AG04450 (cell line): ENCODE results near the gene TCF20. TPM values are rescaled to one million over a fixed set of nuclear protein-coding genes. Genes with fewer than 3 reads are reported as not detected.
A peak's percentile ranks its signal among the peaks of the same experiment; 100 is the strongest.

Source experiments
- CTCF ChIA-PET: fragments of 300-600, 350-600 bp; formaldehyde crosslinking; extraction: SDS; loops from one replicate; lab custom pipeline; 2022; ENCODE audit warnings: antibody characterized with exemption, inconsistent platforms; lab: Charles Lee
- POLR2A ChIA-PET: fragments of 350-600 bp; formaldehyde crosslinking; extraction: SDS; loops from one replicate; lab custom pipeline; 2021; ENCODE audit warnings: antibody characterized with exemption, inconsistent platforms; lab: Yijun Ruan, JAX
- DNase-seq: peaks from one replicate; pipeline ENCODE4 v3.0.0-alpha.2; 2011; ENCODE audit warnings: low read depth, low spot score
- H3K27ac ChIP-seq: one replicate; pipeline ENCODE4 v1.5.1; 2012; ENCODE audit warnings: low read depth, low read length, control low read depth
- H3K27me3 ChIP-seq: one replicate; pipeline ENCODE4 v1.6.0; 2012; ENCODE audit warnings: low read length; ENCODE audit not compliant: control insufficient read depth, insufficient read depth
- H3K4me3 ChIP-seq: 2 replicates; pipeline ENCODE4 v1.5.1; 2011; ENCODE audit warnings: mild to moderate bottlenecking, low read depth, low read length, control low read depth
- H3K9me3 ChIP-seq: 2 replicates; pipeline ENCODE4 v1.5.1; 2012; ENCODE audit warnings: low read length; ENCODE audit not compliant: control insufficient read depth, insufficient read depth
- CTCF ChIP-seq: IDR thresholded peaks from 2 replicates; pipeline ENCODE4 v1.5.1; 2011; ENCODE audit warnings: low read depth, low read length, control low read depth, inconsistent platforms
- polyA plus RNA-seq: library from polyadenylated mRNA; depleted of rRNA; stranded (reverse); fragments of >200 nt; gene quantifications from 2 replicates; pipeline ENCODE4 v1.2.3, GENCODE V29; 2011

TCF20 gene
- polyA plus RNA-seq, 1 experiment, result 14.1 TPM

- POLR2A ChIA-PET, result no interaction called here
- DNase-seq, result no peak
- CTCF ChIA-PET, result interaction anchor here (0.6 to 1.2 kb wide), 2 partner anchors 66 to 226 kb away, joined by 3 to 5 read pairs; no protein-coding TSS in a partner anchor
Measured at GRCh38 chr22:42317008-42317407, 46.6 kb upstream of the TCF20 start.

GRCh38 chr22:42315392-42315756 is 44.9 kb upstream of the TCF20 start:
- CTCF ChIA-PET, result no interaction called here
- no peak for DNase-seq

More at GRCh38 chr22:42317008-42317407, 46.6 kb upstream of the TCF20 start:
- no peaks in the 10 kb centered on the region; the same call in 1 of the 2 replicates for H3K9me3 ChIP-seq
- H3K27me3 ChIP-seq, result peaks cover 13% of the 10 kb centered on the region
- H3K4me3 ChIP-seq, result no peak overlapping the region
- no peak for TF ChIP-seq CTCF
- no peak overlapping the region for H3K27ac ChIP-seq

GRCh38 chr22:42314709-42315391 is 44.4 kb upstream of the TCF20 start:
- Histone ChIP-seq H3K4me3 (no peak overlapping the region), H3K27ac (no peak overlapping the region), H3K27me3 (peaks cover 16% of the 10 kb centered on the region), H3K9me3 (no peaks in the 10 kb centered on the region; the same call in 1 of the 2 replicates)
- no peak for TF ChIP-seq CTCF
- ChIA-PET CTCF (interaction anchor here (0.5 kb wide), 1 partner anchor 194 kb away, joined by 3 read pairs; no protein-coding TSS in a partner anchor), POLR2A (no interaction called here)
- no peak for DNase-seq

More at GRCh38 chr22:42315392-42315756, 44.9 kb upstream of the TCF20 start:
- POLR2A ChIA-PET, result no interaction called here
- peaks cover 16% of the 10 kb centered on the region for H3K27me3 ChIP-seq
- H3K27ac ChIP-seq, result no peak overlapping the region
- no peaks in the 10 kb centered on the region; the same call in 1 of the 2 replicates for H3K9me3 ChIP-seq
- H3K4me3 ChIP-seq, result no peak overlapping the region
- TF ChIP-seq CTCF, result no peak

GRCh38 chr22:42313804-42314581 is 43.5 kb upstream of the TCF20 start:
- peak; percentile 62 for TF ChIP-seq CTCF
- Histone ChIP-seq H3K4me3 (no peak overlapping the region), H3K27me3 (peaks cover 21% of the 10 kb centered on the region), H3K27ac (no peak overlapping the region), H3K9me3 (no peaks in the 10 kb centered on the region; the same call in 1 of the 2 replicates)
- POLR2A ChIA-PET, result no interaction called here
- CTCF ChIA-PET, result interaction anchor here (0.5 to 0.7 kb wide), 3 partner anchors 142 to 194 kb away, joined by 3 read pairs; no protein-coding TSS in a partner anchor
- DNase-seq, result no peak
